T-helper 2 cell treated with Interferon-gamma antibody and Interleukin-4, amounts not matched to agents 100 ng/mL and 5 ng/mL, for 36 hours (primary cell): ENCODE data around the gene MRS2. TPM values are rescaled to one million over a fixed set of nuclear protein-coding genes. Genes with fewer than 3 reads are reported as not detected.

Source experiments
- intact Hi-C: fragments of 100-400 bp; cut with micrococcal nuclease; formaldehyde crosslinking; loops from one replicate; pipeline ENCODE4 v1.15.1; 2023
- total RNA-seq: library from RNA; stranded (reverse); gene quantifications from 2 replicates; pipeline ENCODE4 v1.2.3, GENCODE V29; 2022

MRS2 gene
- total RNA-seq, 1 donor from 2014 or later: 21.7 TPM

DNA sequence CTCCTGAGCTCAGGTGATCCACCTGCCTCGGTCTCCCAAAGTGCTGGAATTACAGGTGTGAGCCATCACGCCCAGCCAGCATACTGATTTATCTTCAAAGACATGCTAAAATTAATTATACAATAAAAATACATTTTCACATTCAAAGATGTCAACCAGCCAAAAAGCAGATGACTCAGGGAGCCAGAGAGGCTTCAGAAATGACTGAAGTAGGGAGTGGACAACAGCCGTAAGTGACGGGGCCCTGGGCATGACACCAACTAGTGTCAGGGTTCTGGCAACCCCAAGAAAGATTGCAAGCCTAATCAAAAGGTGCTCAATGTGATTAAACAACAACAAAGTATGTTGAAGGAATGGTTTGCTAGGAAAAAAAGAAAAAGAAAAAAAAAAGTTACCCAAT lies 58.2 kb downstream of the MRS2 start:
- intact Hi-C loops: no loop called here

- intact Hi-C loops: no loop called here
Observed at GRCh38 chr6:24464253-24465038, 61.7 kb downstream of the MRS2 start.

GRCh38 chr6:24469811-24470210 lies 67.1 kb downstream of the MRS2 start:
- intact Hi-C loops: no loop called here

DNA sequence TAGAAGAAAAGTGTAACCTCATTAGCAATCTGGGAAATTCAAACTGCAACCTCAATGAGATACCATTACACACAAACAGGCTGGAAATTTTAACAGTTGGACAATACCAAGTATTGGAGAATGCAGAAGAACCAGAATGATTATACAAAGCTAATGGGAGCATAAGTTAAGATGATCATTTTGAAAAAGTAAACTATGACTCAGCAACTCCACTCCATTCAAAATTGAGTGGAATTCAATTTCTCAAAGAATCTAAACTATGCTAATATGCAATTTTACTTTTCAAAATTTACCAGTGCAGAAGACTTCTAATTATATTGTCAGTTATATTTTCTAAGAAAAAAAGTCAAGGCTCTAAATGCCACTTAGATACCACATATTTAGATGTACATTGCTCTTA lies 69.4 kb downstream of the MRS2 start:
- intact Hi-C loops: no loop called here

Other genes starting within 250 kb of the MRS2 start
- gene DCDC2, start 44.9 kb upstream of the MRS2 start, total RNA-seq: not detected in 2 replicates
- 0.18 and 0.27 TPM in 2 replicates for gene GPLD1, start 86.6 kb downstream of the MRS2 start, total RNA-seq
- gene ALDH5A1, start 92.0 kb downstream of the MRS2 start, total RNA-seq: 4.9 and 5.9 TPM in 2 replicates
- gene KIAA0319, start 243.3 kb downstream of the MRS2 start, total RNA-seq: 0.05 TPM in 1 of 2 replicates, not detected in the other